GM12891 (cell line): Measurements from ENCODE around the gene WWC2.

Experiments
- POLR2A ChIP-seq: IDR thresholded peaks from 2 replicates; pipeline ENCODE4 v1.6.1; 2011; ENCODE audit warnings: low read depth, low read length, control low read depth
- POU2F2 ChIP-seq: IDR thresholded peaks from 2 replicates; pipeline ENCODE4 v1.6.1; 2011; ENCODE audit warnings: low read depth, mild to moderate bottlenecking, control low read depth, low read length, moderate library complexity

GRCh38 chr4:183099537-183100297, 660 bp downstream of the WWC2 start:
- TF ChIP-seq POLR2A, result no peak
- no peak for TF ChIP-seq POU2F2
